DMS153 treated with DMSO at 0.1 percent for 48 hours (cell line): ENCODE results near the gene TMEM229B.
"Not testable (repeated sequence)": the region's sequence is repeated elsewhere in the genome, so short reads cannot be mapped to it uniquely, and the experiment has no call there.

ENCODE experiments used
- DNase-seq: peaks from one replicate; lab custom pipeline; 2025; ENCODE audit not compliant: unreplicated experiment; lab: John Stamatoyannopoulos, UW

TMEM229B gene

GRCh38 chr14:67457782-67458181, 30.7 kb downstream of the TMEM229B start:
- DNase-seq = no peak

- DNase-seq = no peak
Measured at GRCh38 chr14:67456732-67457131, 31.8 kb downstream of the TMEM229B start.

- no peak for DNase-seq
Measured at GRCh38 chr14:67453575-67454300, 34.8 kb downstream of the TMEM229B start.

- not testable (repeated sequence) for DNase-seq
Measured at GRCh38 chr14:67451667-67452066, 36.9 kb downstream of the TMEM229B start.

- no peak for DNase-seq
Measured at GRCh38 chr14:67449096-67449495, 39.4 kb downstream of the TMEM229B start.

- no peak for DNase-seq
Measured at GRCh38 chr14:67447033-67447381, 41.5 kb downstream of the TMEM229B start.

GRCh38 chr14:67446371-67447032, 42.0 kb downstream of the TMEM229B start:
- no peak for DNase-seq

DNA sequence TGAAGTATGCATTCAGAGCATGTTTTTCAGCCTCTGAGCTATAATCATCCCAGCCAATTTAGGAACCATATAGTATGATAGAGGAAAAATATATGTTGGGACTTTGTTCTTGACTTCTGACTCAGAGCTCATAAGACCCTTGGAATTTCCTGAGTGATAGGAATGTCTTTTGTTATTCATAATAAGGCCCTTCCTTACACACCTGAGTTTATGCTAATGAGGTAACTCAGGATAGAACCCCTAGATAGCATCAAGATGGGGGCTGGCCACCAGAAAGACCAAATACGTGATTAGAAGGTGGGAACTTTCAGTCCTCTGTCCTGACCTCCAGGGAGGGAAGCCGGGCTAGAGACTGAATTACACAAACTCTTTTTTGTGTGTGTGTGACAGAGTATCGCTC, 44.1 kb downstream of the TMEM229B start:
- no peak for DNase-seq

GRCh38 chr14:67442139-67442906, 46.2 kb downstream of the TMEM229B start:
- no peak for DNase-seq

DNA sequence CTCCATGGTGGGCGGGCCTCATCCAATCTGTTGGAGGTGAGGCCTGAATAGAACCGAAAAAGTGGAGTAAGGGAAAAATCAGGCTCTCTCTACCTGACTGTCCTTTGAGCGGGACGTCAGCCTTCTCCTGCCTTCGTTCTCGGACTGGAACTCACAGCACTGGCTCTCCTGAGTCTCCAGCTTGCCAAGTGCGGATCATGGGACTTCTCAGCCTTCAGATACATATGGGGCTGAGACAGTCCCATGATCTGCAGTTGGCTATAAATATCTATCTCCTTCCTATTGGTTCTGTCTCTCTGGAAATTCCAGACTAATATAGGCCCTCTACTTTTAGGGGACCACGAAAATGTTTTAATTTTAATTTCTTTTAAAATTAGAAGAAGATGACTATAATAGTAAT, 46.8 kb downstream of the TMEM229B start:
- no peak for DNase-seq

- DNase-seq = no peak
Measured at GRCh38 chr14:67441256-67441655, 47.3 kb downstream of the TMEM229B start.

GRCh38 chr14:67440513-67440912, 48.0 kb downstream of the TMEM229B start:
- DNase-seq = peak; percentile 52

DNA sequence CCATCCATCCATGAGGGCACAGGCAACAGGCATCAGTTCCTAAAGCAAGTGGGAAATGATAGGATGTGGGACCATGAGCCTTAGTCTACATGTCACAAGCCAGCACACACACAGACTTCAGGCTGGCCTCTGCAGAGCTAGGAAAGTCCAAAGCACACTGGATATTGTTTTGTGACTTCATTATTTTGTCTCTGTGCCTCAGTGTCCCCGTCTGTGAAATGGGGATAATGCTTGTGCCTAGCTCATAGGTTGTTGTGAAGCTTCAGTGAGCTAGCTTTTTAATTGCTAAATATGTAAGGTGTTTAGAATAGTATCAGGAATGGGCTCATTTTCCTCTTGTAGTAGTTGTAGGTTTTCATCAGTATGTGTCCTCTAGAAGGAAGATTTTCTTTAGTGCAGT, 49.6 kb downstream of the TMEM229B start:
- DNase-seq = no peak

DNA sequence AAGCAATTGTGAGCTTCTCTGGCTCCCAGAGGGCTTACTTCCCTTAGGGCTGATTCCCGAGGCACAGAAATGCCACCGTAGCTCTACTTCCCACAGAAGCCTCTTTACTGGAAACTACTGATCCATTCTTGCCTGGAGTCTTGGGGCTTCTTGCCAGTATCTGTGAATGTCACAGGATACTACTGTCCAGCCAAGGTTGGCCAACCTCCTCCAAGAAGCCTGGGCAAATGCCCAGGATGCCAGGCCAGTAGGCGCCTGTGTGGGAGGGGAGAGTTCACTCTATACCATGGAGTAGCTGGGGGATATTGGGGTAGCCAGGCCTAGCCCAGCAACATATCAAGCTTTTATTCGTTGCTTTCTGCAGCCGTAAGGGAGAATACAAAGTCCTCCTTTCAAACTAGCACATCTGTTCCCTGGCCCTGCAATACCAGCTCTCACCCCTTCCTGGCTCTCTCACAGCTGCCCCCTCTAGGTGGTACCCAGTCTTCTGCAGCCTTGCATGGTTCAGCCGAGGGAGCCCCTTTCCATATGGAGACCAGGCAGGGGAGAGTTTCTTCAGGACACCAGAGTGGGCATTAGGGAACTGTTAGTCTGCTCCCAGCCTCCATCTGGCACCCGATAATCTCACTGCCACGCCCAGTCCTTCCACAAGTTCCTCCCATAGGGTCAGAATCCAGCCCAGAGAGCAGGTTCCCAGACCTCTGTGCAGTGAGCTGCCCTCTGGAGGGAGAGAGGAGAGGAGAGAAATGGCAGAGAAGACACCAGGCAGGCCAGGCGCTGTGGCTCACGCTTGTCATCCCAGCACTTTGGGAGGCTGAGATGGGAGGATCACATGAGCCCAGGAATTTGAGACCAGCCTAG, 52.3 kb downstream of the TMEM229B start:
- no peak for DNase-seq

- no peak for DNase-seq
Measured at GRCh38 chr14:67435603-67436002, 52.9 kb downstream of the TMEM229B start.

- DNase-seq = no peak
Measured at GRCh38 chr14:67432050-67432564, 56.4 kb downstream of the TMEM229B start.

GRCh38 chr14:67429510-67430205, 58.9 kb downstream of the TMEM229B start:
- DNase-seq = no peak

- no peak for DNase-seq
Measured at GRCh38 chr14:67428501-67429031, 60.0 kb downstream of the TMEM229B start.

DNA sequence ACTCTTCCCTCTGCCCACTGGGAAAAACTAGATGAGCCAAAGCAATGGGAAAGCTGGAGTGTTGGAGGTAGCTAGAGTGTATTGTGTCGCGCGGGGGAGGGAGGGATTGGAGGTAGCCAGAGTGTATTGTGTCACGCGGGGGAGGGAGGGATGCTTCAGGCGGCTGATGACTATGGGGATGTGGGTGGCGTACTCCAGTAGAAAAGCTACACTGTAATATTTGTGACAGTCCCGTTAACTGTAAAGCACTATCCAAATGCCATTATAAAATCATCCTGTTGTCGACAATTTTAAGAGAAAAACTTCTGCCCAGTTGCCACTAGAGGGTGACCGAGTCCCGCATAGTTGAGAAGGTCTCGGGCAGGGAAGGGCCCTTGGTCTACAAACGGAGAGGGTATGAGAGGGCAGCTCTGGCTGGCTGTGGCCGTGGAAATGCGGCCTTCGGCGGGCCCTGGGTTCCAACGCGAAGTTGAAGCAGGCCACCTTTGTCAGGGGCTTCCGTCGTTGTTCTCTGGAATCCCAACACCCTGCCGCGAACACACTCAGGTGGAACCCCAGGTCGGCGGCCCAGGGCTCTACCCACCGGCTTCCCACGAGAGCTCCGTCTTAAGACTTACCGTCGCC, 61.4 kb downstream of the TMEM229B start:
- DNase-seq = peak; percentile 50

DNA sequence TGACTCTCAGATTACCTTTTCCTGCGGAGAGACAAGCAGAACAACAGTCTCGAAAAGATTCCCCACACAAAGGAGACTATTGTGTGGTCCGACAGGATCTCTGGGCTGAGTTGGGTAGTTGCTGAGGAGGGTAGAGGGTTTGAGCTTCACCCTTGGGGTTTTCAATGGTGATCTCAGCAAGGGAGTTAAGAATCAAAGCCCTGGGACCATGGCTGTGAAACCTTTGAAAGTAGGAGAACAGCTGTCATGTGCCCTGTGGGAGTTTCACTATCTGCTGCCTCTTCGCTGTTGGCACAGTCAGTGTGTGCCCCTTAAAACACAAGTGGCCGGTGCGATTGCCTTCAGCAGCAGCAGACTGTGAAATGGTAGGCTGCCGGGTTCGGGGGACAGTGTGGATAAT, 62.4 kb downstream of the TMEM229B start:
- no peak for DNase-seq
